Measurements from ENCODE around the gene PKNOX2. TPM values are rescaled to one million over a fixed set of nuclear protein-coding genes. Genes with fewer than 3 reads are reported as not detected.
A peak's percentile ranks its signal among the peaks of the same experiment; 100 is the strongest.

PKNOX2 gene
- total and polyA plus RNA-seq, 2 of the 8 experiments (the other 6 are each of a cell fraction or from before 2014, with no cell fraction given) = 2.0 TPM

DNA sequence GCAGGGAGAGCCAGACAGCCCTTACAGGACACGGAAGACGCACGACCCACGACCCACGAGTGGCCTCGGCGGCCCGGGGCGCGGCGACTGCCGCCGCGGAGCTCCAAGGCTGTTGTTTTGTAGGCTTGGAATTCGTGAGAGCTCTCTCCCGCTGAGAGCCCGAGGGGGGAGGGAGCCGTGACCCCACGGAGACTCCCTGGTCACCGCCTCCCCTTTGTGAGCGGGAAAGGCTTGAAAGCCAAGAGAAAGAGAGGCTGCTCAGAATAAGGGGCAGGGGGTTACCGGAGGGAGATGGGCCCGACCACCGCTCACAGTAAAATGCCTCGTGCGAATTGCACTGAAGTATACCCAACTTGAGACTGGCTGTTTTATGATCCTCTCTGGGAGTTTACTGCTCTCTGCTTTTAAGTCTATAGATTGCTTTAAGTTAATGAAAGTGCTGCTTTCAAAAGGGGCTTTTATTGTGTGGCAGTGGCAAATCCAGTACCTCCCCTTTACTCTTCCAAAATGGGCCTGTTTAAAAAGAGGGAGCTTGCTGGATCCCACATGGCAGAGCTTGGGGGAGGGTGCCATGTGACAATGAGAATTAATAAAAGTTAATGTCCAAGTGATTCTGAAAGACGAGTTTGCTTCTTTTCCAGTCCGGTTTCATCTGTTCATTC, 2.9 kb downstream of the PKNOX2 start (continued):
- TF ChIP-seq YY1 (IDR thresholded peaks at IDR 0.05; ENCODE audit: low read depth, low read length) (peak; percentile 45; the same call in 1 of the 2 replicates), JUN (IDR thresholded peaks at IDR 0.05; ENCODE audit: low read depth, low read length) (no peak)

All from H1 (cell line).